Ishikawa (cell line): ENCODE measurements around the gene FTO.

Experiments used
- CEBPB ChIP-seq: IDR thresholded peaks from 2 replicates; pipeline ENCODE4 v1.6.1; 2012
- CREB1 ChIP-seq: IDR thresholded peaks from 2 replicates; pipeline ENCODE4 v1.6.1; 2012; ENCODE audit warnings: low read depth
- EGR1 ChIP-seq: IDR thresholded peaks from 2 replicates; pipeline ENCODE4 v1.6.1; 2012
- EP300 ChIP-seq: IDR thresholded peaks from 2 replicates; pipeline ENCODE4 v1.6.1; 2012; ENCODE audit warnings: borderline replicate concordance
- FOXM1 ChIP-seq: IDR thresholded peaks from 2 replicates; pipeline ENCODE4 v1.6.1; 2012; ENCODE audit warnings: low read depth, borderline replicate concordance
- MAX ChIP-seq: IDR thresholded peaks from 2 replicates; pipeline ENCODE4 v1.6.1; 2012
- NFIC ChIP-seq: IDR thresholded peaks from 2 replicates; pipeline ENCODE4 v1.6.1; 2012
- RAD21 ChIP-seq: IDR thresholded peaks from 2 replicates; pipeline ENCODE4 v1.6.1; 2012; ENCODE audit warnings: low read depth
- REST ChIP-seq: IDR thresholded peaks from 2 replicates; pipeline ENCODE4 v1.6.1; 2012; ENCODE audit warnings: low read depth, mild to moderate bottlenecking
- TAF1 ChIP-seq: IDR thresholded peaks from 2 replicates; pipeline ENCODE4 v1.6.1; 2012; ENCODE audit warnings: low read depth, mild to moderate bottlenecking
- TCF12 ChIP-seq: IDR thresholded peaks from 2 replicates; pipeline ENCODE4 v1.6.1; 2012; ENCODE audit warnings: low read depth
- TEAD4 ChIP-seq: IDR thresholded peaks from 2 replicates; pipeline ENCODE4 v1.6.1; 2012
- USF1 ChIP-seq: IDR thresholded peaks from 2 replicates; pipeline ENCODE4 v1.6.1; 2012
- YY1 ChIP-seq: IDR thresholded peaks from 2 replicates; pipeline ENCODE4 v1.6.1; 2012; ENCODE audit warnings: low read depth
- ZBTB7A ChIP-seq: IDR thresholded peaks from 2 replicates; pipeline ENCODE4 v1.6.1; 2012; ENCODE audit warnings: low read depth

Gene FTO

GRCh38 chr16:54076006-54076504, 372.1 kb downstream of the FTO start:
- TF ChIP-seq TCF12 (no peak), TAF1 (no peak), ZBTB7A (no peak), USF1 (no peak), NFIC (no peak), RAD21 (no peak), CREB1 (no peak), YY1 (no peak), REST (no peak), EGR1 (no peak), TEAD4 (no peak), MAX (no peak), EP300 (no peak)

- TF ChIP-seq YY1 (no peak), CEBPB (no peak), EP300 (no peak), TEAD4 (no peak), NFIC (no peak), USF1 (no peak), EGR1 (no peak), ZBTB7A (no peak), MAX (no peak), FOXM1 (no peak), TCF12 (no peak), REST (no peak), CREB1 (no peak), RAD21 (no peak), TAF1 (no peak)
Measured at GRCh38 chr16:54077050-54077821, 373.3 kb downstream of the FTO start.

- TF ChIP-seq MAX (no peak), USF1 (no peak), EGR1 (no peak), CEBPB (no peak), TCF12 (no peak), RAD21 (no peak), REST (no peak), TEAD4 (no peak), YY1 (no peak), ZBTB7A (no peak), TAF1 (no peak)
Measured at GRCh38 chr16:54080524-54081008, 376.6 kb downstream of the FTO start.

- TF ChIP-seq REST (no peak), CREB1 (no peak), ZBTB7A (no peak), MAX (no peak), EGR1 (no peak), USF1 (no peak), RAD21 (no peak), TCF12 (no peak)
Measured at GRCh38 chr16:54086791-54087190, 382.8 kb downstream of the FTO start.
